Kidney (tissue), 14 donors: ENCODE measurements around the gene SORT1. TPM values are rescaled to one million over a fixed set of nuclear protein-coding genes. Genes with fewer than 3 reads are reported as not detected.

Source experiments
- DNase-seq, 5 donors: peaks; one replicate each; pipeline ENCODE4 v3.0.0-alpha.2; 2013 to 2020
- FAIRE-seq: peaks from 2 replicates; lab custom pipeline; 2012; peaks lifted over from hg19 to GRCh38; lab: Jason Lieb, UNC
- H3K27ac ChIP-seq, 2 donors: one replicate each; pipeline ENCODE4 v1.7.0; 2013; ENCODE audit warnings: low read depth in 2 of 2, low read length in 2 of 2, inconsistent platforms in 1 of 2
- H3K27me3 ChIP-seq: one replicate; pipeline ENCODE4 v1.7.1; 2013; ENCODE audit warnings: low read length, inconsistent platforms; ENCODE audit not compliant: control insufficient read depth, insufficient read depth
- H3K36me3 ChIP-seq, 3 donors: one replicate each; pipeline versions ENCODE4 v1.7.0 to v1.7.1; 2013; ENCODE audit warnings: low read length in 3 of 3, control low read depth in 1 of 3, inconsistent platforms in 1 of 3; ENCODE audit not compliant: insufficient read depth in 3 of 3, control insufficient read depth in 2 of 3
- H3K4me1 ChIP-seq, 3 donors: one replicate each; pipeline versions ENCODE4 v1.7.0 to v1.7.1; 2013; ENCODE audit warnings: low read length in 3 of 3, inconsistent platforms in 1 of 3, low read depth in 1 of 3; ENCODE audit not compliant: control insufficient read depth in 2 of 3, insufficient read depth in 2 of 3
- H3K4me3 ChIP-seq, 3 donors: one replicate each; pipeline versions ENCODE4 v1.7.0 to v1.8.1; 2013; ENCODE audit warnings: low read length in 3 of 3, control low read depth in 1 of 3, inconsistent platforms in 1 of 3
- H3K9ac ChIP-seq, 3 donors: one replicate each; pipeline versions ENCODE4 v1.7.0 to v1.7.1; 2013; ENCODE audit warnings: low read length in 3 of 3, control low read depth in 1 of 3, inconsistent platforms in 1 of 3
- H3K9me3 ChIP-seq, 3 donors: one replicate each; pipeline versions ENCODE4 v1.7.0 to v1.7.1; 2013; ENCODE audit warnings: low read length in 3 of 3, control low read depth in 1 of 3, inconsistent platforms in 1 of 3; ENCODE audit not compliant: control insufficient read depth in 2 of 3, insufficient read depth in 1 of 3
- CTCF ChIP-seq: IDR thresholded peaks from 3 replicates; pipeline ENCODE4 v1.5.1; 2012; ENCODE audit warnings: mild to moderate bottlenecking, moderate library complexity, borderline replicate concordance; ENCODE audit not compliant: insufficient read depth; ENCODE audit errors: extremely low read depth
- intact Hi-C: fragments of 100-400 bp; cut with DNase I; formaldehyde crosslinking; loops from one replicate; pipeline ENCODE4 v1.11.1; 2022
- polyA plus RNA-seq: library from polyadenylated mRNA; stranded (reverse); fragments of 350-450 nt; fragmentation: Illumina TruSeq; extraction: RNeasy Lipid Tissue Mini Kit (QIAGEN cat#74804); gene quantifications from one replicate; pipeline ENCODE4 v1.2.3, GENCODE V29; 2014; ENCODE audit warnings: low read depth, low replicate concordance; ENCODE audit not compliant: insufficient read depth
- total RNA-seq: library from RNA; stranded (reverse); fragmentation: NEBNext Ultra II Directional; extraction: Animal tissue kit (Norgen Biotek cat#: 25700); gene quantifications from one replicate; pipeline ENCODE4 v1.2.1, GENCODE V29; 2021
- donor health status: control.
- donor health status: control.
- donor health status: control.
- donor health status: control.
- donor health status: control.
- donor health status: DM: yes; HTN: yes; CAD: no.
- donor health status: Normal renal cell carcinoma (clear cell type).

Gene SORT1
- total and polyA plus RNA-seq, 2 donors from 2014 or later, result 33.5 to 169 TPM

DNA sequence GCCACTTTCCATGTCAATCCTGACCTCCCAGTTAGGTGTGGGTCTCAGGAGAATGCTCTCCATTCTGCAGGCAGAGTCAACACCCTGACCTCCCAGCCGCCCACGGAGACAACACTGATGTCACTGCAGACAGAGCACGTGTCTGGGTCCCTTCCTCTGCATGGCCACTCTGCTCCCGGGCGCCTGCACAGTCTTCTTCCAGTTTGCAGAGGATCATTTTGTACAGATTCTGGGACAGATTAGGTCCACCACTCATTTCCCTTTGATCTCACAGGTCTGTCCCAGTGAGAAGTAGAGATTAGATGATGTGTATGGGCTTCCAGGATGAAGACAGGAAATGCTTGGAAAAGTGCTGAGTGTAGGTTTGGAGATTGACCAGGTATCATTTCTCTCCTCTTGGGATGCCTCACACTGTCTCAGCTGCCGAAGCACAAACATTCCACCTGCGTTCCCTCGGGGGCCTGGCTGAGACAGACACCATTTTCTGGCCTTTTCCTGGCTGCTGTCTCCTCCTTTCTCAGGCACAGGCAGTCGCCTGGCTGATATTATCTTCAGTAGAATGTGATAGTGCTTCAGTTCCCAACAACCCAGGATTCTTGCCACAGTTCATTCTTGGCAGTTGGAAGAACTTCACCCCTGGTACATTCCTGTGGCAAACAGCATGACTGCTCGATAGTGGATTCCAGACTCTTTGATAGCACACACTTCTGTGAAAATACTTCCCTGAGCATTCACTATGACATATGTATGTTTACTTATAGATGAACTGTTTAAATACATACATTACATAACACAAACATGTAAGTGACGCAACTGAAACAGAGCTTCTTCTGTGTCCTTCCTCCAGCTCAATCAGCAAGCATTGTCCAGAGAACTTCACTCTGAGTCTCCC, 98.8 kb downstream of the SORT1 start:
- peak in 3 of 5 donors; percentile 24 to 83 (median 41) for DNase-seq
- H3K9ac ChIP-seq, result no peak overlapping the region
- no peak overlapping the region for H3K4me3 ChIP-seq
- TF ChIP-seq CTCF, result no peak
- no peaks in the 10 kb centered on the region for H3K36me3 ChIP-seq
- no peaks in the 10 kb centered on the region for H3K27me3 ChIP-seq
- peaks cover 0 to 8% (median 0%) of the 10 kb centered on the region in 3 donors for H3K4me1 ChIP-seq
- peaks cover 0 to 2% (median 0%) of the 10 kb centered on the region in 3 donors for H3K9me3 ChIP-seq
- no peak for FAIRE-seq
- intact Hi-C loops, result no loop called here
- H3K27ac ChIP-seq, result peak overlapping the region in 1 of 2 donors; percentile 42

- H3K4me1 ChIP-seq, result peaks cover 0 to 8% (median 0%) of the 10 kb centered on the region in 3 donors
- no peaks in the 10 kb centered on the region for H3K27me3 ChIP-seq
- H3K4me3 ChIP-seq, result no peak overlapping the region
- intact Hi-C loops, result no loop called here
- DNase-seq (no peak), FAIRE-seq (no peak)
- no peak for TF ChIP-seq CTCF
- H3K27ac ChIP-seq, result no peak overlapping the region
- H3K9me3 ChIP-seq, result no peaks in the 10 kb centered on the region
- no peak overlapping the region for H3K9ac ChIP-seq
- H3K36me3 ChIP-seq, result no peaks in the 10 kb centered on the region
Observed at GRCh38 chr1:109296782-109297181, 100.9 kb downstream of the SORT1 start.

- no peaks in the 10 kb centered on the region for H3K36me3 ChIP-seq
- no peak for FAIRE-seq
- peaks cover 0 to 8% (median 0%) of the 10 kb centered on the region in 3 donors for H3K4me1 ChIP-seq
- H3K4me3 ChIP-seq, result no peak overlapping the region
- H3K9ac ChIP-seq, result no peak overlapping the region
- no peak for DNase-seq
- H3K9me3 ChIP-seq, result no peaks in the 10 kb centered on the region
- intact Hi-C loops, result no loop called here
- no peak overlapping the region for H3K27ac ChIP-seq
- H3K27me3 ChIP-seq, result no peaks in the 10 kb centered on the region
- no peak for TF ChIP-seq CTCF
Observed at GRCh38 chr1:109295712-109296415, 101.9 kb downstream of the SORT1 start.
